ENCODE measurements around the gene HPSE2.

The HPSE2 gene

DNA sequence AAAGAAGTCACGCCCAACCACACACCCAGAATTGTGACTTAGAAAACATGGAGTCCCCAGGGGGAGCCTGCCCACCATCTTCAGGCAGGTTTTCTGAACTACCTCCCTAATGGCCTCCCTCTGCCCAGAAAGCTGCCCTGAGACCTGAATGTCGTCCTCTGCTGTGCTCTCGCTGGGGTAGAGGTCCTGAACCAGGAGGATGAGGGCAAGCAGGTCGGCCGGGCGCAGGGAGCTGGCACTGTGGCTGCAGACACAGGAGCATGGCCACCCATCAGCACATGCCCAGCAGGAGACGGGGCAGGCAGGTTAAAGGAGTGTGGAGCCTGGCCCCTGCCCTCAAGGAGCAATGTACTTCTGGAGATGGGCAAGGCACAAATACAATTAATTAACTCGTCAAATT is 805.2 kb downstream of the HPSE2 start:
- DNase-seq (ENCODE audit: low read depth) = no peak

GRCh38 chr10:98429320-98430072 is 806.2 kb downstream of the HPSE2 start:
- DNase-seq (ENCODE audit: low read depth) = no peak

GRCh38 chr10:98427011-98427515 is 808.6 kb downstream of the HPSE2 start:
- no peak for DNase-seq (ENCODE audit: low read depth)

DNA sequence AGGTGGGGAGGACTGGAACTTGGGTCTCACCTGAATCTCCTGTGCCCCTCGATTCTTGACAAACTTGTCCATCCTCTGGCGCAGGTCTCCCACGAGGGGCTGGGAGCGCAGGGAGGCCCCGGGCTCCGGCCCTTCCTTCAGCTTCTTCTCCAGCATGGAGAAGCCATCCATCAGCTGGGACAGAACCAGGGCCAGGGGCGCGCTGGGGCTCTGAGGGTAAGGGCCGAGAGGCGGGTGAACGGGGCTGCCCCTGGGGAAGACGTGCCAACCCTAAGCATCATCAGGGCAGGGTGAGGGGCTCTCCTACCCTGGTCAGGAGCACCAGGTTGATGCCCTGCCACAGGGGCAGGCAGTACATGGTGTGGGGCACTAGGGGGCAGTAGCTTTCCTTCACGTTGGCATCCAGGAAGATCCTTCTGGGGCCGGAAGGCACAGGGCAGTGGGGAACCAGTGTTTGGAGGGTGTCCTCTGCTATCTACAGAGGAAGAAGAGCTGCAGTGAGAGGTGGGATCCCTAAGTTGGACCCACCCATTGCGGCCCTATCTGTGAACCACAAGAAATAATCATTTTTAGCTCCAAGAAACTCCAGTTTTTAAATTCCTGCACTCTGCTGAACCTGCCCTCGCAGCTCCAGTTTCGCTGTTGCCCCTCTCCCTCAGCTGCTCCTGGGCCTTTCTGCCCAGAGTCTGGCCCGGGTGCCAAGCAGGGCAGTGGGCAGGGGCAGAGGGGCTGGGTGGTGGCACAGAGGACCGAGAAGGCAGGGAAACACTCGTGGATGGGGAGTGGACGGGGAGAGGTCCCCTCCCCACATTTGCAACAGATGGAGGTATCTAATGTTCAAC is 809.9 kb downstream of the HPSE2 start:
- no peak for DNase-seq (ENCODE audit: low read depth)

DNA sequence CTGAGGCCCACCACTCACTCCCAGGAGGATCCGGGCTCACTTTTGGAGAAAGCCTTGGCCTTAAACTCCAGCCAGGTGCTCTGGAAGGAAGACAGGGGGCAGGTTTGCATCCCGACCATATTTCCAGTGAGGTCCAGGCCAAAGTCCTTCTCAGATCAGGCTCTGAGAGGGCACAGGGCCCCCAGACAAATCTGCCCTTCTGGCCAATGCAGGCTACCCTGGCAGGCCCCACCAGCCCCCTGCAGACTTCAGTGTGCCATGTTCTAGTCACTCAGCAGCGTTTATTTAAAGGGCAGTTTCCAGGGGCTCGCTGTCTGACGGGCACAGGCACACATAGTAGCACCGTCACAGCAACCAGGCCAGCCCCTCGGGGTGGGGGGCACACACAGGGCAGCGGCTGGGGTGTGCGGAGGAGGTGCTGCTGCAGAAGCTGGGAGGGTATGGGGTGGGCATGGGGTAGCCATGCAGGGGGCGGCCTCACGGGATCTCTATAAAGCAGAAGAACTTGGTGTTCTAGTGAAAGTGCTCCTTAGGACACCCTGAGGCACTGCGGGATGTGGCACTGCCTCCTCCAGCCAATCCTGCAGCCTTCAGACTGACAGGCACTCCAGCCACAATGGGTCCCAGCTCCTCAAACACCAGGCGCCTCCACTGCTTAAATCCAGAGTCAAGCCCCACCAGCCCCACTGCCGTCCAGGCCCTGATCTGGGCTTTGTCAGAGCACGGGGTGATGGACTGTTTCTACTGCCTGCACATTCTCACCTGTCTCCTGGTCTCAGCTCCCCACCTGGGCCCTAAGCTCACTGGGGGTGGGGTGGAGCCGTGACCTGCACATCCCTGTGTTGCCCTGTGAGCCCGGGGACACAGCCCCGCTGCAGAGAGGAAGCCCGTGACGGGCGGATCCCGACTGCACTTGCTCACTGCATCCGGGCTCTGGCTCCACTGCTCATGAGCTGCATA is 811.1 kb downstream of the HPSE2 start:
- no peak for DNase-seq (ENCODE audit: low read depth)

DNA sequence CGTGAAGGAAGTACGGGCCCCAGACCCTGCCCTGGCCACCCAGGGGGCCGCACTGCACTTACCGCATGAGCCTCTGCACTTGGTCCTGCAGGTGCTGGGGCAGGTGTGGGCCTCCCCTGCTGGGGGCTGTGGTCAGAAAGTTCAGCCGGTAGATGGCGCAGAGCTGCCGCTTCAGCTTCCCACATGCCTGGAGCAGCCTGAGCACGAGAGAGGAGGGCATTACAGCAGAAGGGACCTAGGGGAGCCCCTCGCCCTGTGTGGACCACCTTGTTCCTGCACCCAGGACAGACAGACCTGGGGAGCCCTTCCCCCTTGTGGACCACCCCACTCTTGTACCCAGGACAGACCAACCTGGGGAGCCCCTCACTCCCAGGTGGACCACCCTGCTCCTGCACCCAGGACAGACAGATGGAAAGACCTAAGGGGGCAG is 811.9 kb downstream of the HPSE2 start:
- DNase-seq (ENCODE audit: low read depth) = no peak

- no peak for DNase-seq (ENCODE audit: low read depth)
Observed at GRCh38 chr10:98422182-98422581, 813.5 kb downstream of the HPSE2 start.

DNA sequence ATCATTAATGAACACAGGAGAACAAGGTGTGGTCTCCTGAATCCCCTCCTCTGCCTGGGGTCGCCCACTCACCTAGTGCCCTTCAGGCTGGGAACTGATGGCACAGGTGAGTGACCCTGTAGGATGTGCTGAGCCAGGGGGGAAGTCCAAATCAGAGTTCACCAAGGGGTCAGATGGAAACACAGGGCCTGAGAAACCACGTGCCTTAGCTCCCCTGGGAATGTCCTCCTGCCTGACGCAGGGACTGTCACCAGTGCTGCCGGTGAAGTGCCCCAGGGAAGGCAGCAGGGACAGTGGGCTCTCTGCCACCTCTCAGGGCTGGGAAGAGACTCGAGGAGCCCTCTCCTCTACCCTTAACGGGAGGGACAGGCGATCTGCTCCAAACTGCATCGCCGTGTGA is 814.9 kb downstream of the HPSE2 start:
- DNase-seq (ENCODE audit: low read depth) = no peak

- no peak for DNase-seq (ENCODE audit: low read depth)
Observed at GRCh38 chr10:98419469-98420261, 816.0 kb downstream of the HPSE2 start.

DNA sequence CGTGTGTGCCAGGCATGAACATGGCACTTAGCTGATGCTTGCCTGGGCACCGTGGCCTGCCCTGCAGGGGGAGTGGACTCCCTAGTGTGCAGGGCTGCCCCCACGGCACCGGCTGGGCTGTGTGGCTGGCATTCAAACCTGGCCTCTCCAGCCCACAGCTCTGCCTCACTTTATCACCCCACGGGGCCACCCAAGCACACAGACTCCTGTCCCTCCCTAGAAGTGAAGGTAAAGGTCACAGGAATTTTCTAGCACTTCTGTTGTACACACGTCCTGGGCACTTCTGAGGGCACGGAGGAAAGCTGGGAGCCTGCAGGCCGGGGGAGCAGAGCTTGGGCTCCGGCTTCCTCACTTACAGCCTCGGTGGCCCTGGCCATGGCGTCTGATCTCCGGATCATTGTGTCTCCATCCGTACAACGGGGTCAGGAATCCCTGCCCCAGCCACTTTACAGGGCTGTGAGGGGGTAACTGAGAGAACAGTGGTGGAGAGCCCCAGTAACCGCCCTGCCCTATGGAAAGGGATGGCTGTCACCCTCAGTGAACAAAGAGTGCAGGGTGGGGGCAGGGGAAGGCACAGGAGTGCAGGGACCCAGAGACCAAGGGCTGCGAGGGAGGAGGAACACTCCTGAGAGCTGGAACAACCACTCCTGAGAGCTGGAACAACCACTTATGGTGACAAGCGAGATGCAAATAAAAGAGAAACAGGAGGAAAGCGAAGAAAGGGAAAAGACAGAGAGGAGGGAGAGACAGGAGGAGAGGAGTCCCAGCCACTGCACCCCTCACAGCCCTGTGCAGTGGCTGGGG is 816.8 kb downstream of the HPSE2 start:
- no peak for DNase-seq (ENCODE audit: low read depth)

DNA sequence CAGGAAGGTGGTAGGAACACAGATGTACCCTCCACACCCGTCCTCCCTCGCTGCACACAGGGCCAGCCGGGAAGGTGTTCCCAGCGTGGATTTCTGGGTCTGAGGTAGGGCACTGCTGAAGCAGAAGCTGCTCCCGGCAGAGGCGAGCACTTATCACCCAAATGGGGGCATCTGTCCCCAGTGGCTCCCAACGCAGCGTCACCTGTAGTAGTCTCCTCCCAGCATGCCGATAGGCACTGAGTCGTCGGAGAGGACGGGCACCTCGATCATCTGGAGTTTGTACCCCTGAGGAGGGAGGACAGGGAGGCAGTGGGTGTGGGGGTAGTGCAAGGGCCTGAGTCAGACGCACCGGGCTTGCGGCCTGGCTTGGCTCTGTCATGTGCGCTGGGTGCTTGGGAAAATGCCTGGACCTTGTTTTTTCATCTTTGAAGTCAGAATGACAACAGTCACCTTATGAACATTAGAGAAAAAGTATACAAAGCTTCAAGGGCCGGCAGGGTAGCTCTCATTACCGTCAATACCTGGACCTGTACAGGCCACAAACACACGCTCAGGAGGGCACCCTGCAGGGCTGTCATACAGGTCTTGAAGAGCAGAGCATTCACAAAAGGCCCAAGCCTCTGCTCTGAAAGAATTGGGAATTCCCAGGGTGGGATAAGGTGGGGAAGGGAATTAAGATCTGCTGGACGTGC is 817.5 kb downstream of the HPSE2 start:
- no peak for DNase-seq (ENCODE audit: low read depth)

- DNase-seq (ENCODE audit: low read depth) = no peak
Observed at GRCh38 chr10:98417481-98417959, 818.1 kb downstream of the HPSE2 start.

- DNase-seq (ENCODE audit: low read depth) = no peak
Observed at GRCh38 chr10:98416606-98417388, 818.9 kb downstream of the HPSE2 start.

DNA sequence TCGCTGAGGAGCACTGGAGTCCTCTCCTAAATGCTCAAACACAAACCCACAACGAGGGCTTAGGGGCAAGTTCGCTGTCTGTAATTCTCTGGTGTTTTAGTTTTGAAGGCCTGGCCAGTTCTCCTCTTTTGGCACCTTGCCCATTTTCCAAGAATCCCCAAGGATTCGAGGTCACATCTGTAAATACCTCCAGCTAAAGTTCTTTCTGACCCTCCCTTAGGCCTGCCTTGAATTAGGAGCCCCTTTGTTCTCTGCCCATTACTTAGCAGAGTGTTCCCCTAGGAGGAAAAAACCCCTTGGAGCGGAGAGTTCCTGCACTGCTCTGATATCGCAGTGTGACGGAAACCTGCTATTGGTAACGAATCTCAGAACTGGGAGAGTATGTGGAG is 819.9 kb downstream of the HPSE2 start:
- DNase-seq (ENCODE audit: low read depth) = no peak

DNA sequence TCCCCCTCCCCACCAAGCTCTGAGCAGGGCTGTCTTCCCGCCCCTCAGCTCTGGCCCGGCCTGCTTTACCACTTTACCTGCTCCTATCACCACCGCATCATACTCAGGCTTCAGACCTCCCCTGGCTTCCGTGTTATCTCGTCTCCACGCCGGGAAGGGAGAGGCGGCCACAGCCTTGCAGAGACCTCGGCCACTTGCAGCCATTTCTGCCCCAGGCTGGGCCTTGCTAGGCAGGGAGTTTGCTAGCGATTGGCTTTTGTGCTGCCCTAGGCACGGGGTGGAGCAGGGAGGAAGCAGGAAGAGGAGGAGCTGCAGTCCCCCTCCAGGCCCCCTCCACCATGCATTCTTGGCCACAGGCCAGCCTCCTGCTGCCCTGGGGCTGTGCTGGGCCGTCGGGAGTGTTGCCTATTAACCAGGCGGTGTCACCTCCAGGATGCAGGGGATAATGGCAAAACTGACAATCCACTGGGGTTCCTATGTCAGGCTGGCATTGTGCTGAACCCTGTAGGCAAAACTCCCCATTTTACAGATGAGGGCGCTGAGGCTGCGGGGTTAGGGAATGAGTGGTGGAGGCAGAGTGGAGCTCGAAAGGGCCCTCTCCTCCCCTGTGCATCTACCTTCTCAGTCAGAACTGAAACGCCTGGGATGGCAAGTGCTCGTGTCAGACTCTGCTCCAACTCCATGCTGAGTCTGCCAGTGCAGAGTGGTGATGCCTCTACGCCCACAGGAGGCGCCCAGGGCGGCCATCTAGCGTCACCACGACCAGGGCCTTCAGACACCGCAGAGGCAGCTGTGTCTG is 820.5 kb downstream of the HPSE2 start, which contains the start of gene PYROXD2:
Gene PYROXD2, minus strand, starts transcription at position 251 of the 799 bp plus-strand sequence. Its CDS starts 47 bp downstream, at position 204.
- no peak for DNase-seq (ENCODE audit: low read depth)

DNA sequence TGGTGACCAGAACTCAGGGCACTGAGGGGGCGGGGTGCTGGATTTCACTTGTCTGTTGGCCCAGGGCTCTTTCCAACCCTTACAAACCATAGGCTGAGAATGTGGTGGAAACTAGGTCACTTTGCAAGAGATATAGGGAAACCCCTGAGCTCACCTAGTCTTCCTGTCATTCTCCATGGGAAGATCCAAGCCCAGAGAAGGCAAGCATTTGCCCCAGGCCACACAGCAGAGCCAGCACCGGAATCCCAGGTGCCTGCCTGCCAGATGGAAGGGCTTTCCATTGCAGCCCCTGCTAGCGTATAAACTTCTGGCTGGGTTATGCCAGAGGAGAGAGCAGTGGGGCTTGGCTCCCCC is 821.1 kb downstream of the HPSE2 start:
- DNase-seq (ENCODE audit: low read depth) = no peak

DNA sequence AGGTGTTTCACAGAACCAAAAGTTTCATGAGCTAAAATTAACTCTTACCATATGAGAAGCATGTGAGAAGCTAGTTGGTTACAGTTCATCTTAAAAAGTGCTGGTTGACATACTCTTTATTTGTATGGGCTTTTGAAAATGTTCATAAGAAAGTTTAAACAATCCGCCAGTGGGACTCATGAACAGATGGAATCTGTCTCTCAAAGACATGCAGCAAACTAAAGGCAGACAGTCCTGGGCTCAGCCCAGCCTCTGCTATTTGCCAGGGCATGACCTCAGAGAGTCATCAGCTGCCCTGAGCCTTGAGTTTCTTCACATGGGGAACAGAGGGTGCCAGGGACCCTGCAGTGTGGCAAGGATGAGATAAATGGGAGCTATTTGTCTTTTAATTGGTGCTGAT is 823.9 kb downstream of the HPSE2 start:
- DNase-seq (ENCODE audit: low read depth) = no peak

- DNase-seq (ENCODE audit: low read depth) = no peak
Observed at GRCh38 chr10:98411166-98411565, 824.5 kb downstream of the HPSE2 start.

All from activated T-helper 9 cell treated with anti-CD3 and anti-CD28 coated beads, Interleukin-2, amount 50 U/mL, for 16 hours (primary cell).